Effector memory CD8-positive, alpha-beta T cell (primary cell): ENCODE data around the gene NLRP8.
"Not testable (repeated sequence)": the region's sequence is repeated elsewhere in the genome, so short reads cannot be mapped to it uniquely, and the experiment has no call there.

Experiments used
- ATAC-seq: fragments of 150-1000 bp; cut with Tn5 transposase; replicated peaks from 2 replicates; pipeline ENCODE4 v1.10.0; 2021; ENCODE audit warnings: mild to moderate bottlenecking, moderate library complexity
- DNase-seq, 3 experiments: peaks; one replicate each; pipeline ENCODE4 v3.0.0; 2021
- H3K27ac Mint-ChIP-seq, 2 donors: one replicate each; pipeline ENCODE4 v1.8.0; 2022; ENCODE audit warnings: mild to moderate bottlenecking in 2 of 2, mixed read lengths in 2 of 2, moderate library complexity in 2 of 2
- H3K27me3 Mint-ChIP-seq, 2 donors: one replicate each; pipeline ENCODE4 v1.8.0; 2022; ENCODE audit warnings: mixed read lengths in 2 of 2
- H3K36me3 Mint-ChIP-seq: one replicate; pipeline ENCODE4 v1.8.0; 2022; ENCODE audit warnings: mild to moderate bottlenecking, moderate library complexity, mixed read lengths; ENCODE audit not compliant: insufficient read depth
- H3K4me1 Mint-ChIP-seq, 2 donors: one replicate each; pipeline ENCODE4 v1.8.0; 2022; ENCODE audit warnings: low read depth in 2 of 2, mixed read lengths in 2 of 2
- H3K4me3 Mint-ChIP-seq, 2 donors: one replicate each; pipeline ENCODE4 v1.8.0; 2022; ENCODE audit warnings: mild to moderate bottlenecking in 2 of 2, mixed read lengths in 2 of 2, moderate library complexity in 2 of 2
- H3K9me3 Mint-ChIP-seq, 2 donors: one replicate each; pipeline ENCODE4 v1.8.0; 2022; ENCODE audit warnings: mixed read lengths in 2 of 2

Gene NLRP8

DNA sequence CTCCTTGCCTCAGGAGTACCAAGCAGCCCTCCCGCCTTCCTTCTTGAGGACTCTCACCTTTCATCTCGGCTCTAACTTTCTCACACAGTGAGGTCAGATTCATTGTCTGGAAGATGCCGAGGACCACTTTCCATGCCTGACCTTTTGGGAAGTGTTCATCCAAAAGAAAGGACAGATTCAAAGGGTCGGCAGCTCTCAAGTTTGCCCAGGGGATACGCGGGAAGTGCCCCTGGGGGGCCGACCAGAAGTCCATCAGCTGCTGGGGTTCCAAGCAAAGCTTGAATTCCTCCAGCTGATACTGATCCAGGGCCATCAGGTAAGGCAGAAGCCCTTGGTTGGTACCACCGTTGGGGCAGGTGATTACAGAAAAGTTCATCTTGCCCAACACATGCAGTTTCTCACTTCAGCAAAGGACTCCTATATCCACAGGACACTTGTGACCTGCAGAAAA, 15.7 kb upstream of the NLRP8 start, which contains the start of gene NLRP13:
TSS of gene NLRP13 (minus strand) at position 401 of the 451 bp plus-strand sequence. CDS start at position 376, 25 bp downstream.
- Mint-ChIP-seq H3K4me1 (no peaks in the 10 kb centered on the region), H3K36me3 (no peaks in the 10 kb centered on the region), H3K9me3 (peaks cover 0 to 10% of the 10 kb centered on the region in 2 donors), H3K4me3 (no peak within 1 kb of the TSS), H3K27me3 (no peaks in the 10 kb centered on the region), H3K27ac (no peak within 1 kb of the TSS)
- DNase-seq, result no peak
- ATAC-seq, result no peak

DNA sequence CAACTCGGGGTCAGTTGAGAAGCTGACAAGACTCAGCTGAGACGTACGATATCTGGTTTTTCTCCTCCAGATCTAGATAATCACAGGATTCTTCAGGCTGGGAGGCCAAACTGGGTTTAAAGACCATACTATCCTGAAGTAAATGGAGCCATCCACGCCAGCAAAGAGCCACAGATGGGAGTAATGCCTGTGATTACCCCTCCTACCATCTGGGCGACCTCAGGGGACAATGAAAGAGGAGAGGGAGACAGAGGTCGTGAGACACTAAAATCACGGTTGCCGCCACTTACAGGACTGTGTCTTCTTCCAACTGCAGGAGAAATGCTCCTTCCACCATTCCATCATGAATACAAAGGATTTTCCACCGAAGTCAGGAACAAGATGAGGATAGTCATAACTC, 12.4 kb upstream of the NLRP8 start:
- Mint-ChIP-seq H3K9me3 (peaks cover 0 to 13% of the 10 kb centered on the region in 2 donors), H3K27ac (no peak overlapping the region), H3K4me3 (no peak overlapping the region), H3K36me3 (no peaks in the 10 kb centered on the region), H3K4me1 (no peaks in the 10 kb centered on the region), H3K27me3 (no peaks in the 10 kb centered on the region)
- ATAC-seq (no peak), DNase-seq (no peak)

DNA sequence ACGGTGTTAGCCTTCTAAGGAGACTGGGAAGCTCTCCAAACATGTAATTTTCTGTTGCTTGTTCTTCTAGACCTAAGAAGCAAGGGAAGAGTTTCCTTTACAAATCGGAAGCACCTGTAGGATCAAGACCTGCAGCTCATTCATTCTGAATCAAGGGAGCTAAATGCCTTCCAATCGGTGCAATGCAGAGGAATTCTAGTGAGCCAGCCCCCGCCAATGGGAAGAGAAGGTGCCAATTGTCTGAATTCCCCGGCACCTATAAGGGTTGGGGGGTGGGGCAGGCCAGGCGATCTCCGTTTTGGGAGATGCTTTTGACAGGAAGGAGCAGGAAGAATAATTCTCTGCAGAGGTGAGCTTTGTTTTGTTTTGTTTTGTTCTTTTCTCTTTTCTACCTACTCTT, 8.4 kb upstream of the NLRP8 start:
- Mint-ChIP-seq H3K9me3 (peaks cover 0 to 6% of the 10 kb centered on the region in 2 donors), H3K27ac (no peak overlapping the region), H3K4me3 (no peak overlapping the region), H3K36me3 (peaks cover 2% of the 10 kb centered on the region), H3K4me1 (no peaks in the 10 kb centered on the region), H3K27me3 (peaks cover 0 to 4% of the 10 kb centered on the region in 2 donors)
- ATAC-seq (no peak), DNase-seq (no peak)

DNA sequence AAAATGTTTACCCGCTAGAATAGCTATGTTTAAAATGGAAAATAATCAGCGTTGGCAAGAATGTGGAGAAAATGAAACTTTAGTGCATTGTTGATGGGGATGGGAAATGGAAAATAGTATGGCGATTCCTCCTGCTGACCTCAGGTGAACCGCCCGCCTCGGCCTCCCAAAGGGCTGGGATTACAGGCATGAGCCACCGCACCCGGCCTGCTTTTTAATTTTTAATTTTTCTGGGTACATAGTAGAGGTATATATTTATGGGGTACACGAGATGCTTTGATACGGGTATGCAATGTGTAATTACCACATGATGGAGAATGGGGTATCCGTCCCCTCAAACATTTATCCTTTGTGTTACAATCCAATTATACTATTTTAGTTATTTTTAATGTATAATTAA, 7.3 kb upstream of the NLRP8 start:
- H3K4me1 Mint-ChIP-seq, result no peaks in the 10 kb centered on the region

DNA sequence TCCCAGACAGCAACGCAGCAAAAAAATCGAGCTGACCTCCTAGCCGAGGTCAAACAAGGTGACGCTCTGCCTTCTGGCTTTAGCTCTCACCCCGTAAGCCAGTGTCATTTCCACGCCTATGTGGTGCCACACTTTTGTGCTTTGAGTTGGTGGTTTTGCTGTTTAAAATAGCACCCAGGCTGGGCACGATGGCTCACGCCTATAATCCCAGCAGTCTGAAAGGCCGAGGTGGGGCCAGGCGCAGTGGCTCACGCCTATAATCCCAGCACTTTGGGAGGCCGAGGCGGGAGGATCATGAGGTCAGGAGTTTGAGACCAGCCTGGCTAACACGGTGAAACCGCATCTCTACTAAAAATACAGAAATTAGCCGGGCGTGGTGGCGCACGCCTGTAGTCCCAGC, 2.9 kb downstream of the NLRP8 start:
- not testable (repeated sequence) for ATAC-seq, DNase-seq, H3K4me1 Mint-ChIP-seq, H3K4me3 Mint-ChIP-seq, H3K27ac Mint-ChIP-seq, H3K27me3 Mint-ChIP-seq, H3K36me3 Mint-ChIP-seq
- H3K9me3 Mint-ChIP-seq, result peaks cover 5 to 11% of the 10 kb centered on the region in 2 donors

More for the DNA sequence above, 7.3 kb upstream of the NLRP8 start:
- Mint-ChIP-seq H3K27me3 (peaks cover 0 to 4% of the 10 kb centered on the region in 2 donors), H3K27ac (no peak overlapping the region), H3K36me3 (peaks cover 2% of the 10 kb centered on the region), H3K9me3 (peaks cover 0 to 3% of the 10 kb centered on the region in 2 donors), H3K4me3 (no peak overlapping the region)
- ATAC-seq (no peak), DNase-seq (no peak)

DNA sequence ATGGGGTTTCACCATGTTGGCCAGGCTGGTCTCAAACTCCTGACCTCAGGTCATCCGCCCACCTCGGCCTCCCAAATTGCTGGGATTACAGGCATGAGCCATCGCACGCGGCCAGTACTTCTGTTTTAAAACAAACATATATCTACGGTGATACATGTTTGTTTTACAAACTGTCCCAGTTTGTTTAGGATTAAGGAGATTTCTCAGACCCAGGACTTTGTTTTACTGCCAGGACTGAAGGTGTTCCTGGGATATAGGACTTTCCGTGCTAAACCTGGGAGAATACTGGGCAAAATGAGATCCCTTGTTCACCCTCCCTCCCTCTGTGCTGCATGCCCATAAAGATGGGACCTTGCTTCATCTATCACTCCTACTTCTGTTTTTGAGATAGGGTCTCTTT, 8.8 kb downstream of the NLRP8 start:
- H3K27me3 Mint-ChIP-seq, result no peaks in the 10 kb centered on the region
- DNase-seq (no peak), ATAC-seq (no peak)
- no peak overlapping the region for H3K4me3 Mint-ChIP-seq
- no peaks in the 10 kb centered on the region for H3K36me3 Mint-ChIP-seq
- no peaks in the 10 kb centered on the region for H3K4me1 Mint-ChIP-seq
- H3K9me3 Mint-ChIP-seq, result no peaks in the 10 kb centered on the region
- no peak overlapping the region for H3K27ac Mint-ChIP-seq

DNA sequence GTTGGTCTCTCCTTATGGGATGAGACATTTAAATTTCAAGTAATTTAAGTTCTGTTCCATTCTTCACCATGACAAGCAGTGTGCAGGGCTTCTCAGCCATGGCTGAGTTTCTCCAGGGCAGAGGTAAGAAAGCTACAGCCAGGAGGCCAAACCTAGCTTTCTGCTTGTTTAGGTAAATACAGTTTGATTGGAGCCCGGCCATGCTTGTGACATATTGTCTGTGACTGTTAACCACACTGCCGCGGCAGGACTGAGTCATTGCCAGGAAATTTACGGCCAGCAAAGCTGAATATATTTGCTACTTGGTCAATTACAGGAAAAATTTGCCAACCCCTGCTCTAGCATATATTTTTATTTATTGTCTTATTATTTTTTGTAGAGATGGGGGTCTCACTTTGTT, 10.7 kb downstream of the NLRP8 start:
- Mint-ChIP-seq H3K27ac (no peak overlapping the region), H3K4me1 (no peaks in the 10 kb centered on the region), H3K4me3 (no peak overlapping the region), H3K27me3 (no peaks in the 10 kb centered on the region), H3K9me3 (no peaks in the 10 kb centered on the region), H3K36me3 (no peaks in the 10 kb centered on the region)
- ATAC-seq (no peak), DNase-seq (no peak)

DNA sequence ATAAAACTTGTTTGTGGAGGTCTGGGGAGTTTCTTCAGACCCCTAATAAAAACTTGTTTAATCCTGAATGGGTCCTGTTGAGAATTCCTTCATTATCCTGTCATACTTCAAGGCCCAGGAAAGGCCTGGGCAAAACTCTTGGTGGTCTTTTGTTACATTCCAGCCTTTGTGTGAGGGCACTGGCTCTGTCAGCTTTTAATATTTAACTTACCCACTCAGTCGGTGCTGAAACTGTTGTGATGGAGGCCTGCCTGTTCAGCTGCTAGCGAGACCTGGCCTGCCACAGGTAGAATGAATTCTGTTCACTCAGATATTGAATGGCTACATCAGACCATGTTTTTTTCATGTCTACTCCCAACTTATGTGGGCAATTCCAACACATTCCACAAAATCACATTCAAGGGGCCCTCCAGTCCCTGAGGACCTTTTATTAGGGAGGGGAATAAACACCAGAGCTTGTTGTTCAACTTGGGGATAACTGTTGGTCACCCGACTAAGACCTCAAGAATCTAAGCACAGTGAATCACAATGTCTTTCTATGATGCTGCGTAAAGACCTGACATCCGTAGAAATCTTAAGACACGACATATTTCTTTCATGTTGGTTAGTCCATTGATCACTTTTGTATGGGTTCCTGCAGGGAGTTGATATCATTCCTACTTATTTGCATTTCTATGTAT, 12.5 kb downstream of the NLRP8 start:
- Mint-ChIP-seq H3K4me3 (no peak overlapping the region), H3K4me1 (no peaks in the 10 kb centered on the region), H3K9me3 (no peaks in the 10 kb centered on the region), H3K27ac (no peak overlapping the region), H3K36me3 (no peaks in the 10 kb centered on the region), H3K27me3 (no peaks in the 10 kb centered on the region)
- DNase-seq (no peak), ATAC-seq (no peak)

DNA sequence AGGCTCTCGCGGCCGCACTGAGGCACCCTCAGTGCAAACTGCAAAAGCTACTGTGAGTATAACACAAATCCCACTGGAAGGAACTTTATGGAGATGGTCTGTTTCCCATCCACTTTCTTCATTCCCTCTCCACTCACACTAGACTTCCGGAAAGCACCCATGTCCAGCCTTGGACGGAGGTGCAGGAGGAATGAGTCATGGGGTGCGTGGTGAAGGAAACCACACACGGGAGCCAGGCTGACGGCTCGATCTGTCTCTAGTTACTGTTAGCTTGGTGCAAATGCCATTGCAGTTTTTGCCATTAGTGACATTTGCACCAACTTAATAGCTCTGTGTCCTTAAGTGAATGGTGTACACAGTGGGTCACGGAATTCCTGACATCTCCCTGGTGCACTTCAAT, 14.6 kb downstream of the NLRP8 start:
- H3K36me3 Mint-ChIP-seq, result no peaks in the 10 kb centered on the region
- no peaks in the 10 kb centered on the region for H3K27me3 Mint-ChIP-seq
- H3K27ac Mint-ChIP-seq, result no peak overlapping the region
- ATAC-seq (no peak), DNase-seq (no peak)
- no peak overlapping the region for H3K4me3 Mint-ChIP-seq
- peaks cover 3 to 7% of the 10 kb centered on the region in 2 donors for H3K9me3 Mint-ChIP-seq
- H3K4me1 Mint-ChIP-seq, result no peaks in the 10 kb centered on the region

DNA sequence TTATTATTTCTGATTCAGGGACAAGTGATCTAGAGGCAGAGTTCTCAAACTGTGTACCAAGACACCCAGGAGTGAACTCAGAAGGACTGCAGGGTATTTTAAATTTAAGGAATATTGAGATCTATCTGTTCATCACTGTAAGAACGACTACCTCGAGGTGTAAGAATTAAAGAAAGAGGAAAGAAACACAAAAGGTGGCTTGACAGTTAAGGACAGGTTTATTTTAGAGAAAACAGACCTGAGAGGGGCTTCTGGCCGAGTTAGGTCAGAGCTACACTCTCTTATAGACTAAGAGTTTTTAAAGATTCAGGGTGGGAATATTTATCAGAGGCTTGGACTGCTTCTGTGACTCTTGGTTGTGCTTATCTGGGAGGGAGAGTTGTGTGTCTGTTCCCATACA, 26.4 kb downstream of the NLRP8 start:
- ATAC-seq (no peak), DNase-seq (no peak)
- Mint-ChIP-seq H3K27ac (no peak overlapping the region), H3K4me1 (no peaks in the 10 kb centered on the region), H3K36me3 (no peaks in the 10 kb centered on the region), H3K27me3 (peaks cover 10 to 11% of the 10 kb centered on the region in 2 donors), H3K4me3 (no peak overlapping the region), H3K9me3 (peaks cover 11 to 12% of the 10 kb centered on the region in 2 donors)

DNA sequence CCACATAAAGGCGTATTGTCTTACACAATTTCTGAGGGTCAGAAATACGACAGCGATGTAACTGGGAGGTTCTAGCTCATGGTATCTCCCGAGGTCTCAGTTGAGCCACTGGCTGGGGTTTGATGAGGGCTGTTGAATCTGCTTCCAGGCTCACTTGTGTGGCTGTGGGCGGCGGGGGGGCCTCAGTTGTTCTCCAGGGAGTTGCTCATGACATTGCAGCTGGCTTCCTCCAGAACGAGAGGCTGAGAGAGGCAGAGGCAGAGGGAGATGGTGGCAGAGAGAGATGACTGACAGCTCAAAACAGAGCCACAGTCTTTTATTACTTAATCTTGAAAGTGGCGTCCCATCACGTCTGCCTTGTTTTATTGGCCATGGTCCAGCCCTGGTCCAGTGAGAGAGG, 32.8 kb downstream of the NLRP8 start:
- Mint-ChIP-seq H3K36me3 (no peaks in the 10 kb centered on the region), H3K27ac (no peak overlapping the region), H3K9me3 (peaks cover 7 to 9% of the 10 kb centered on the region in 2 donors), H3K4me3 (no peak overlapping the region), H3K4me1 (no peaks in the 10 kb centered on the region), H3K27me3 (peaks cover 8 to 12% of the 10 kb centered on the region in 2 donors)
- DNase-seq (no peak), ATAC-seq (no peak)

DNA sequence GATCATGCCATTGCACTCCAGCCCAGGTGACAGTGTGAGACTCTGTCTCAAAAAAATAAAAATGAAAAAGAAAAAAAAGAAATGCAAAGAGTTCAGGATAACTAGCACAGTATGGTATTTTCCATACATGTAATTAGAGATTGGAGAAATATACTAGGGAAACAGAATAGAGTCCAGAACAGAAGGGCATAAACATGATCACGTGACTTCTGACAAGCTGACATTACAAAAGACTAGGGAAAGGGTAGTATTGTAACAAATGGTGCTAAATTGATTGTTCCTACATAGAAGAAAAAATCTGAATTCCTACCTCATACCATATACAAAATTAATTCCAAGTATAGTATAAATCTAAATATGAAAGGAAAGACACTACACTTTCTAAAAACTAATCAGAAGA, 37.6 kb downstream of the NLRP8 start:
- no peaks in the 10 kb centered on the region for H3K36me3 Mint-ChIP-seq
- H3K27ac Mint-ChIP-seq, result no peak overlapping the region
- peaks cover 8% of the 10 kb centered on the region in 2 donors for H3K27me3 Mint-ChIP-seq
- no peak overlapping the region for H3K4me3 Mint-ChIP-seq
- no peak for ATAC-seq
- H3K4me1 Mint-ChIP-seq, result no peaks in the 10 kb centered on the region
- peaks cover 0 to 5% of the 10 kb centered on the region in 2 donors for H3K9me3 Mint-ChIP-seq
- no peak for DNase-seq

DNA sequence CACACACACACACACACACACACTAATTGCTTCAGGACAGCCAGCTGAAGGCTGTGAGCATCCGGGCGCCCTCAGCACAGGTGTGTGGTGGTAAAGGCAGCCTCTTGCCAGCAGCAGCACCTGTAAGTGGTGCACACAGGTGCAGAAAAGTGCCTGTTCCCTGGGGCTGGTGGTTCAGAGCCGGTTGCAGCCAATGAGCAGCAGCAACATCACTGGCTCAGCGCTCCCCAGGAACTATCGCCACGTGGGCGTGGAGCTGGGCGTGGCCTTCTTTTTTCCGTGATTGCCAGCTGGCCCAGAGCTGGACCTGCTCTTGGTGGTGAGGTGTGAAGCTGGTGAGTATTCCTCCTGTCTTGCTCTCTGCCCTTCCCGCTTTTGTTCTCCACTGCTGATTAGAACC, 38.9 kb downstream of the NLRP8 start, which contains the start of gene NLRP5:
TSS of gene NLRP5 (plus strand) at position 289 of the 400 bp plus-strand sequence.
- Mint-ChIP-seq H3K27me3 (no peaks in the 10 kb centered on the region), H3K9me3 (peaks cover 0 to 5% of the 10 kb centered on the region in 2 donors), H3K4me1 (no peaks in the 10 kb centered on the region), H3K27ac (no peak within 1 kb of the TSS), H3K36me3 (no peaks in the 10 kb centered on the region), H3K4me3 (no peak within 1 kb of the TSS)
- DNase-seq (no peak), ATAC-seq (no peak)

DNA sequence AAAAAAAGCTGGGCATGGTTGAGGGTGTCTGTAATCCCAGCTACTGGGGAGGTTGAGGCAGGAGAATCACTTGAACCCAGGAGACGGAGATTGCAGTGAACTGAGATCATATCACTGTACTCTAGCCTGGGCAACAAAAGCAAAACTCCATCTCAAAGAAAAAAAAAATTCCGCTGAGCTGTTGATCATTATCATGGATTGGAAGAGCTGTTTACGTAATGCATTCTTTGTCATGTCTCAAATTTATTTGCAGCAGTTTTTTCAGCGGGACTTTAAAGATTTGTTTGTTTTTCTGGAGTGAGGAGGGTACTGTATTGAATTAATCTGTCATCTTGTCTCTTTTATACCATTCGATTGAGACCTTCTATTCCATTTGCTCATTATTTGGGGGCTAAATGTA, 43.2 kb downstream of the NLRP8 start:
- Mint-ChIP-seq H3K9me3 (peaks cover 0 to 13% of the 10 kb centered on the region in 2 donors), H3K4me1 (no peaks in the 10 kb centered on the region), H3K27ac (no peak overlapping the region), H3K4me3 (no peak overlapping the region), H3K27me3 (no peaks in the 10 kb centered on the region), H3K36me3 (no peaks in the 10 kb centered on the region)
- no peak for ATAC-seq
- no peak for DNase-seq
